DOHH2 (cell line): Measurements from ENCODE around the gene TNRC6A.

Experiments
- H3F3A ChIP-seq: fragments of 200-600 bp; sonication (generic), shearing (Covaris generic); 2 replicates; pipeline ENCODE4 v1.6.0; 2016; ENCODE audit warnings: antibody characterized with exemption, mild to moderate bottlenecking; ENCODE audit not compliant: control insufficient read depth, insufficient read depth
- H3K27ac ChIP-seq: fragments of 200-600 bp; sonication (generic); 2 replicates; pipeline ENCODE4 v1.5.1; 2014; ENCODE audit warnings: low read depth, mild to moderate bottlenecking, low read length, moderate library complexity
- H3K27me3 ChIP-seq: fragments of 200-600 bp; sonication (generic); 2 replicates; pipeline ENCODE4 v1.6.1; 2014; ENCODE audit warnings: mild to moderate bottlenecking, low read length, mixed read lengths; ENCODE audit not compliant: control insufficient read depth
- H3K36me3 ChIP-seq: fragments of 200-600 bp; sonication (generic); 2 replicates; pipeline ENCODE4 v1.6.1; 2014; ENCODE audit warnings: mild to moderate bottlenecking, low read length, moderate library complexity, mixed read lengths; ENCODE audit not compliant: control insufficient read depth
- H3K4me1 ChIP-seq: fragments of 200-600 bp; sonication (generic); 2 replicates; pipeline ENCODE4 v1.6.1; 2014; ENCODE audit warnings: mild to moderate bottlenecking, low read length, mixed read lengths; ENCODE audit not compliant: control insufficient read depth
- H3K4me2 ChIP-seq: fragments of 200-600 bp; sonication (generic); 2 replicates; pipeline ENCODE4 v1.6.0; 2014; ENCODE audit warnings: mild to moderate bottlenecking, low read length, moderate library complexity
- H3K4me3 ChIP-seq: fragments of 200-600 bp; sonication (generic); 2 replicates; pipeline ENCODE4 v1.5.1; 2014; ENCODE audit warnings: mild to moderate bottlenecking, low read length, mixed read lengths
- H3K79me2 ChIP-seq: fragments of 200-600 bp; sonication (generic); 2 replicates; pipeline ENCODE4 v1.6.1; 2014; ENCODE audit warnings: mild to moderate bottlenecking, low read length, mixed read lengths; ENCODE audit not compliant: control insufficient read depth
- H3K9me2 ChIP-seq: fragments of 200-600 bp; sonication (generic); replicated peaks from 2 replicates; pipeline ENCODE4 v1.6.1; 2014; ENCODE audit warnings: mild to moderate bottlenecking, low read length, mixed read lengths; ENCODE audit not compliant: control insufficient read depth
- H3K9me3 ChIP-seq: fragments of 200-600 bp; sonication (generic); 2 replicates; pipeline ENCODE4 v1.6.1; 2014; ENCODE audit warnings: antibody characterized with exemption, low read length, mixed read lengths; ENCODE audit not compliant: control insufficient read depth, insufficient read depth
- H4K20me1 ChIP-seq: fragments of 200-600 bp; sonication (generic); 2 replicates; pipeline ENCODE4 v1.6.0; 2014; ENCODE audit warnings: low read depth, mild to moderate bottlenecking, antibody characterized with exemption, low read length, moderate library complexity; ENCODE audit not compliant: control insufficient read depth, insufficient read depth
- CTCF ChIP-seq: fragments of 200-600 bp; sonication (generic); IDR thresholded peaks from one replicate; pipeline ENCODE4 v1.5.1; 2014; ENCODE audit warnings: antibody characterized with exemption, mild to moderate bottlenecking, low read depth, low read length; ENCODE audit not compliant: poor library complexity, severe bottlenecking
- EZH2phosphoT487 ChIP-seq: fragments of 200-600 bp; sonication (generic); IDR thresholded peaks from 2 replicates; pipeline ENCODE4 v1.6.1; 2017; ENCODE audit warnings: borderline replicate concordance, mild to moderate bottlenecking, antibody characterized with exemption, low read length, moderate library complexity, mixed read lengths

The TNRC6A gene

DNA sequence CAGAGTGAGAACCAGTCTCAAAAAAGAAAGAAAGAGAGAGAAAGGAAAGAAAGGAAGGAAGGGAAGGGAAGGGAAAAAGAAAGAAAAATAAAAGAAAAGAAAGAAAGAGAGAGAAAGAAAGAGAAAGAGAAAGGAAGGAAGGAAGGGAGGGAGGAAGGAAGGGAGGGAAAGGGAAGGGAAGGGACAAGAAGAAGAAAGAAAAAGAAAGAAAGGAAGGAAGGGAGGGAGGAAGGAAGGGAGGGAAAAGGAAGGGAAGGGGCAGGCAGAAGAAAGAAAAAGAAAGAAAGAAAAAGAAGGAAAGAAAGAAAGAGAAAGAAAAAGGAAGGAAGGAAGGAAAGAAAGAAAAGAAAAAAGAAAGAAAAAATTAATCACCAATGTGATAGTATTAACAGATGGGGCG, 132.0 kb downstream of the TNRC6A start:
- no peaks in the 10 kb centered on the region for H3K9me2 ChIP-seq
- no peaks in the 10 kb centered on the region for H4K20me1 ChIP-seq
- H3K27me3 ChIP-seq: no peaks in the 10 kb centered on the region
- no peaks in the 10 kb centered on the region for H3K36me3 ChIP-seq
- H3K4me2 ChIP-seq: no peak overlapping the region
- H3F3A ChIP-seq: no peaks in the 10 kb centered on the region
- H3K79me2 ChIP-seq: no peaks in the 10 kb centered on the region
- TF ChIP-seq CTCF (no peak), EZH2phosphoT487 (no peak)
- no peak overlapping the region for H3K27ac ChIP-seq
- H3K4me3 ChIP-seq: no peak overlapping the region
- H3K9me3 ChIP-seq: no peaks in the 10 kb centered on the region
- H3K4me1 ChIP-seq: no peaks in the 10 kb centered on the region

DNA sequence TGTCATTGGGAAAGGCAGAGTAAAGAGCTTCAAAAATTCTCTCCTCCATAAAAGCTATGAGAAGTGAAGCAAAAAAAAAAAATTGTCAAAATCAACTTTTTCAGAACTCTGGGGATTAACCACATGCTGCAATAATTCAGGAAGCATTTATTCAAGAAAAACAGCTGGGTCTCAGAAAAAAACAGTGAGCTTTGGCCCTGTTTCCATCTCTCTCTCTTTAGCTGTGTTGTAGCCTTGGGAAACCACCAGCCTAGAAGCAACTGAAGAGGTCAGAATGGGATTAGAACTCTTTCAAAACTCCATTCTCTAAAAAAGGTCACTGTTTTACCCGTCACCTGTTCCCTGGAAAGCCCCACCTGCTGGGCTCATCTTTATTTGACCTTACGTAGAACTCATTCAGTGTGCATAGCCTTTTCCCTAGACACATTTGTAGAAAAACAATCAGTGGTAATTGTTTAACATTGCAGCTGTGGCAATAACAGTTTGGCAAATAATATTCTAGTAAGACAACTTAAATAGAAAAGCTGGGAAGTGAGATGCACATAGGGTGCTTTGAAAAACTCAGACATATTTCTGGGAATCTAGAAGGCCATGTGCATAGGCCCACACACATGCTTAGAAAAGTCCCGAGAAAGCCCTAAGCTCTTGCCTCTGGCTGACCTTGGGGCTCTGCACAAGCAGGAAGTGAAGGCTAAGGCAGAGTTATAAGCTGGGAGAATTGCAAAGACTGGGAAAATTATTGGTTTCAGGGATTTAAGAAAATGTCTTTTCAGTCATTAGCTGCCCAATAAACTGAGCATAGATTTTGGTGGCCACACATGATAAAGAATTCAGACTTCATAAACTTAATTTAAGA, 134.4 kb downstream of the TNRC6A start:
- Histone ChIP-seq H3K4me2 (no peak overlapping the region), H4K20me1 (no peaks in the 10 kb centered on the region), H3K79me2 (no peaks in the 10 kb centered on the region), H3K4me3 (no peak overlapping the region), H3F3A (no peaks in the 10 kb centered on the region), H3K36me3 (no peaks in the 10 kb centered on the region), H3K27me3 (no peaks in the 10 kb centered on the region), H3K9me2 (no peaks in the 10 kb centered on the region), H3K9me3 (no peaks in the 10 kb centered on the region), H3K4me1 (no peaks in the 10 kb centered on the region), H3K27ac (no peak overlapping the region)
- no peak for TF ChIP-seq EZH2phosphoT487
- no peak for TF ChIP-seq CTCF

GRCh38 chr16:24869033-24869432, 139.6 kb downstream of the TNRC6A start:
- Histone ChIP-seq H3K4me2 (no peak overlapping the region), H3K36me3 (no peaks in the 10 kb centered on the region), H3K27me3 (no peaks in the 10 kb centered on the region), H3F3A (no peaks in the 10 kb centered on the region), H3K4me1 (peaks cover 4% of the 10 kb centered on the region; the same call in 1 of the 2 replicates), H3K9me2 (no peaks in the 10 kb centered on the region), H3K79me2 (no peaks in the 10 kb centered on the region), H3K27ac (no peak overlapping the region), H3K4me3 (no peak overlapping the region), H4K20me1 (no peaks in the 10 kb centered on the region), H3K9me3 (no peaks in the 10 kb centered on the region)
- TF ChIP-seq EZH2phosphoT487 (no peak), CTCF (no peak)
